KBM-7 (cell line): ENCODE results near the gene NEK7.

Experiments
- DNase-seq: peaks from one replicate; pipeline ENCODE4 v3.0.0-alpha.2; 2015
- in situ Hi-C: fragments of 300-500 bp; cut with MboI; formaldehyde crosslinking; loops from 2 replicates; pipeline ENCODE4 v1.14.3; 2020; ENCODE audit warnings: low sequenced_read_pairs, low pct_unique_long_range_greater_than_20kb, mixed read lengths

NEK7 gene

GRCh38 chr1:198234520-198235251 lies 77.9 kb downstream of the NEK7 start:
- in situ Hi-C loops = no loop called here
- peak; percentile 32 for DNase-seq

GRCh38 chr1:198238121-198238520 lies 81.3 kb downstream of the NEK7 start:
- in situ Hi-C loops = no loop called here
- DNase-seq = peak; percentile 93

GRCh38 chr1:198241553-198241952 lies 84.8 kb downstream of the NEK7 start:
- in situ Hi-C loops = no loop called here
- DNase-seq = no peak

GRCh38 chr1:198244772-198245171 lies 88.0 kb downstream of the NEK7 start:
- DNase-seq = no peak

GRCh38 chr1:198245379-198245778 lies 88.6 kb downstream of the NEK7 start:
- in situ Hi-C loops = no loop called here
- peak; percentile 31 for DNase-seq

More at GRCh38 chr1:198244772-198245171, 88.0 kb downstream of the NEK7 start:
- in situ Hi-C loops = no loop called here

GRCh38 chr1:198246337-198246736 lies 89.5 kb downstream of the NEK7 start:
- in situ Hi-C loops = no loop called here
- DNase-seq = no peak

- DNase-seq = no peak
- in situ Hi-C loops = no loop called here
These were observed 96.5 kb downstream of the NEK7 start for GRCh38 chr1:198253259-198253658.

GRCh38 chr1:198253668-198254067 lies 96.9 kb downstream of the NEK7 start:
- in situ Hi-C loops = no loop called here
- DNase-seq = peak; percentile 45

- no peak for DNase-seq
- in situ Hi-C loops = no loop called here
These were observed 97.7 kb downstream of the NEK7 start for GRCh38 chr1:198254521-198254920.

- in situ Hi-C loops = no loop called here
- DNase-seq = no peak
These were observed 98.2 kb downstream of the NEK7 start for GRCh38 chr1:198254948-198255347.

- in situ Hi-C loops = no loop called here
- DNase-seq = no peak
These were observed 99.0 kb downstream of the NEK7 start for GRCh38 chr1:198255784-198256183.

GRCh38 chr1:198258491-198258890 lies 101.7 kb downstream of the NEK7 start:
- DNase-seq = no peak
- in situ Hi-C loops = no loop called here

- no peak for DNase-seq
- in situ Hi-C loops = no loop called here
These were observed 102.7 kb downstream of the NEK7 start for GRCh38 chr1:198259333-198260074.

GRCh38 chr1:198261886-198262285 lies 105.1 kb downstream of the NEK7 start:
- DNase-seq = no peak
- in situ Hi-C loops = no loop called here

- DNase-seq = no peak
- in situ Hi-C loops = no loop called here
These were observed 106.4 kb downstream of the NEK7 start for GRCh38 chr1:198263186-198263585.

GRCh38 chr1:198264282-198264681 lies 107.5 kb downstream of the NEK7 start:
- in situ Hi-C loops = no loop called here
- DNase-seq = no peak

- in situ Hi-C loops = no loop called here
- DNase-seq = peak; percentile 36
These were observed 108.4 kb downstream of the NEK7 start for GRCh38 chr1:198265073-198265661.

- no peak for DNase-seq
- in situ Hi-C loops = no loop called here
These were observed 110.3 kb downstream of the NEK7 start for GRCh38 chr1:198267056-198267455.

GRCh38 chr1:198267921-198268320 lies 111.1 kb downstream of the NEK7 start:
- no peak for DNase-seq
- in situ Hi-C loops = no loop called here
